ENCODE results near the gene SYCP2. TPM values are rescaled to one million over a fixed set of nuclear protein-coding genes. Genes with fewer than 3 reads are reported as not detected.

Gene SYCP2
- total RNA-seq, 2 experiments from 2014 or later = 2.6 to 3.9 TPM

DNA sequence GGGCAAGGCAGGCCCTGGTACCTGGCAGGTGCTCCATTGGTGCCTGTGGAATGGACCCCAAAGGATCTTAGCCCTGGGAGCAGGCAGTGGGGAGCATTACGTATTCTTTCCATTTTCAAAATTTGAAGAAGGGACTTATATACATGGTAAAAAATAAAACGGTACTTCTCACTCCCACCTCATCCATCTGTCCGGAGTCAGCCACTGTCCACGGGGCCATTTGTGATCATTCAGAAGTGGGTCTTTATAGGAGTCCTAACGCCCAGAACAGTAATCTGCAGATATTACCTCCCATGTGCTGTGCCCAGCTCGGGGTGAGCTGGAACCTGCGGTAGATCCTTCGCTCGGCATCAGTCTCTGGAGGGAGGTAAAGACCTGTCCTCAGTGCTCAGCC, 110.4 kb downstream of the SYCP2 start:
- Mint-ChIP-seq H3K4me3 (no peak overlapping the region), H3K27me3 (peaks cover 3% of the 10 kb centered on the region), H3K4me1 (ENCODE audit: low read depth) (no peaks in the 10 kb centered on the region), H3K27ac (no peak overlapping the region), H3K9me3 (no peaks in the 10 kb centered on the region), H3K36me3 (ENCODE audit: low read depth) (no peaks in the 10 kb centered on the region)
- DNase-seq (no peak), ATAC-seq (no peak)
- CTCF ChIA-PET = no interaction called here
- intact Hi-C loops (cut with micrococcal nuclease) = no loop called here
- TF ChIP-seq, protein P1, sequence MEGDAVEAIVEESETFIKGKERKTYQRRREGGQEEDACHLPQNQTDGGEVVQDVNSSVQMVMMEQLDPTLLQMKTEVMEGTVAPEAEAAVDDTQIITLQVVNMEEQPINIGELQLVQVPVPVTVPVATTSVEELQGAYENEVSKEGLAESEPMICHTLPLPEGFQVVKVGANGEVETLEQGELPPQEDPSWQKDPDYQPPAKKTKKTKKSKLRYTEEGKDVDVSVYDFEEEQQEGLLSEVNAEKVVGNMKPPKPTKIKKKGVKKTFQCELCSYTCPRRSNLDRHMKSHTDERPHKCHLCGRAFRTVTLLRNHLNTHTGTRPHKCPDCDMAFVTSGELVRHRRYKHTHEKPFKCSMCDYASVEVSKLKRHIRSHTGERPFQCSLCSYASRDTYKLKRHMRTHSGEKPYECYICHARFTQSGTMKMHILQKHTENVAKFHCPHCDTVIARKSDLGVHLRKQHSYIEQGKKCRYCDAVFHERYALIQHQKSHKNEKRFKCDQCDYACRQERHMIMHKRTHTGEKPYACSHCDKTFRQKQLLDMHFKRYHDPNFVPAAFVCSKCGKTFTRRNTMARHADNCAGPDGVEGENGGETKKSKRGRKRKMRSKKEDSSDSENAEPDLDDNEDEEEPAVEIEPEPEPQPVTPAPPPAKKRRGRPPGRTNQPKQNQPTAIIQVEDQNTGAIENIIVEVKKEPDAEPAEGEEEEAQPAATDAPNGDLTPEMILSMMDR (IDR thresholded peaks at IDR 0.05) = no peak
- POLR2A ChIA-PET = no interaction called here

DNA sequence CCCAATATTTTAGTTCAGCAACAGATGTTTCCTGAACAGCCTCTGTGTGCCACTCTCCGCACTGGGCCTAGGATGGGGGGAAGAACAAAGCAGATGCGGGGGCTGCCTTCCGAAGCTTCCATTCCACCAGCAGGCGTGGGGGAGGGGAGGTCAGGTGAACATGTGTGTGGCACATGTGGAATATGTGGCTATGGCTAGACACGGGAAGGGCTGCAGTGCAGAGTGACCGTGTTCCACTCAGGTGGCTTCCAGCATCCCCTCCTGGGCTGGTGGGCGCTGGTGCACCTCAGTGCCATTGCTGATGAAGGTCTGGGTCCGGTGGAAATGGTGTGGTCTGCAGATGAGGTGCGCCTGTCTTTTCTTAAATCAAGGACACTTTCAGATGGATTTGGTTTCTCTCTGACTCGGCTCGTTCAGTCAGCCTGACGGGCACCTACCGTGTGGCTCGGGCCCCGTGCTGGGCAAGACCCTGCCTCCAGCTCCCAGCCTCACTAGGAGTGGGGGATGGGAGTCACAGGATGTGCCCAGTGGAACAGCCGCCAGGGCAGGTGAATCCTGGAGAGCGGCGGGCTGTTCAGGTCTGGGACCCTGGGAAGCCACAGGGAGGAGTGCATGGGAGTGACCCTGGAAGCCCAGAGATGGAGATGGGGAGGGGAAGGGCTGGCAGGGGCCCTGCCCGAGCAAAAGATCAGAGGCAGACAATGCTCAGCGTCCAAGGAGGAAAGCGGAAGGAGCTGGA, 111.0 kb downstream of the SYCP2 start:
- no peak for ATAC-seq
- peaks cover 3% of the 10 kb centered on the region for H3K27me3 Mint-ChIP-seq
- DNase-seq = no peak
- intact Hi-C loops (cut with micrococcal nuclease) = no loop called here
- H3K9me3 Mint-ChIP-seq = no peaks in the 10 kb centered on the region
- H3K36me3 Mint-ChIP-seq (ENCODE audit: low read depth) = no peaks in the 10 kb centered on the region
- H3K27ac Mint-ChIP-seq = no peak overlapping the region
- TF ChIP-seq, protein P1 (IDR thresholded peaks at IDR 0.05) = no peak
- POLR2A ChIA-PET = no interaction called here
- CTCF ChIA-PET = no interaction called here
- H3K4me1 Mint-ChIP-seq (ENCODE audit: low read depth) = no peaks in the 10 kb centered on the region
- no peak overlapping the region for H3K4me3 Mint-ChIP-seq

DNA sequence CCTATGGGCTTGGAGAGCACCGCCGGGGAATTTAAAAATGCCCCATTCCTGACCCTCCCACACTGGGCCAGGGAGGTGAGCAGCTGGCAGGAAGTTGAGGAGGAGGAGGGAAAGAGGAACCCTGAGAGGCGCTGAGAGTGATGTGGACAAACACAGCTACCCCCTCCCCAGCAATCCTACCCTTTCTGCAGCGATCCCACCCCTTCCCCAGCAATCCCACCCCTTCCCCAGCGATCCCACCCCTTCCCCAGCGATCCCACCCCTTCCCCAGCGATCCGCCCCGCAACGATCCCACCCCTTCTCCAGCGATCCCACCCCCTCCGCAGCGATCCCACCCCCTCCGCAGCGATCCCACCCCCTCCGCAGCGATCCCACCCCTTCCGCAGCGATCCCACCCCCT, 111.6 kb downstream of the SYCP2 start:
- DNase-seq (no peak), ATAC-seq (no peak)
- TF ChIP-seq, protein P1 (IDR thresholded peaks at IDR 0.05) = no peak
- Mint-ChIP-seq H3K27me3 (peaks cover 3% of the 10 kb centered on the region), H3K27ac (no peak overlapping the region), H3K4me3 (no peak overlapping the region), H3K9me3 (no peaks in the 10 kb centered on the region), H3K36me3 (ENCODE audit: low read depth) (no peaks in the 10 kb centered on the region), H3K4me1 (ENCODE audit: low read depth) (no peaks in the 10 kb centered on the region)
- ChIA-PET POLR2A (no interaction called here), CTCF (interaction anchor here (0.9 kb wide), 1 partner anchor 28 kb away, joined by 4 read pairs; no protein-coding TSS in a partner anchor)
- intact Hi-C loops (cut with micrococcal nuclease) = no loop called here

DNA sequence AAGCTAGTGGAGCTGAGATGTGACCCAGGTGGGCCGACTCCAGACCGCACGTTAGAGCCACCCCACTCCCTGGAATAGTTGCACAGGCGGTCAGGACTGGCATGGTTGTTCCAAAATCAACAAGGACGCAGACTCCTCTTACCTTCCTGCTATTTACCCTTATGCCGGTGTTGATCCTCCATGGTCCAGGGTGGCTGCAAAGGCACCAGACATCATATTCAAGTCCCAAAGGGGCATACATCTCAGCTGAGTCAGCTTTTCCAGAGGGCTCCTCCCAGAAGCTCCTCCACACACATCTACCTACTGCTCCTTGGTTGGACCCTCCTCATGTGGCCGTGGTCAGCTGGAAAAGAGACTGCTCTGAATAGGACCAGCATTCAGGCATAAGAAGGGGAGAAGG, 112.2 kb downstream of the SYCP2 start:
- intact Hi-C loops (cut with micrococcal nuclease) = no loop called here
- Mint-ChIP-seq H3K27me3 (peaks cover 5% of the 10 kb centered on the region), H3K9me3 (no peaks in the 10 kb centered on the region), H3K4me3 (no peak overlapping the region), H3K36me3 (ENCODE audit: low read depth) (no peaks in the 10 kb centered on the region), H3K4me1 (ENCODE audit: low read depth) (no peaks in the 10 kb centered on the region), H3K27ac (no peak overlapping the region)
- TF ChIP-seq, protein P1 (IDR thresholded peaks at IDR 0.05) = no peak
- CTCF ChIA-PET = interaction anchor here (0.9 kb wide), 1 partner anchor 29 kb away, joined by 4 read pairs; no protein-coding TSS in a partner anchor
- POLR2A ChIA-PET = no interaction called here
- no peak for DNase-seq
- no peak for ATAC-seq

DNA sequence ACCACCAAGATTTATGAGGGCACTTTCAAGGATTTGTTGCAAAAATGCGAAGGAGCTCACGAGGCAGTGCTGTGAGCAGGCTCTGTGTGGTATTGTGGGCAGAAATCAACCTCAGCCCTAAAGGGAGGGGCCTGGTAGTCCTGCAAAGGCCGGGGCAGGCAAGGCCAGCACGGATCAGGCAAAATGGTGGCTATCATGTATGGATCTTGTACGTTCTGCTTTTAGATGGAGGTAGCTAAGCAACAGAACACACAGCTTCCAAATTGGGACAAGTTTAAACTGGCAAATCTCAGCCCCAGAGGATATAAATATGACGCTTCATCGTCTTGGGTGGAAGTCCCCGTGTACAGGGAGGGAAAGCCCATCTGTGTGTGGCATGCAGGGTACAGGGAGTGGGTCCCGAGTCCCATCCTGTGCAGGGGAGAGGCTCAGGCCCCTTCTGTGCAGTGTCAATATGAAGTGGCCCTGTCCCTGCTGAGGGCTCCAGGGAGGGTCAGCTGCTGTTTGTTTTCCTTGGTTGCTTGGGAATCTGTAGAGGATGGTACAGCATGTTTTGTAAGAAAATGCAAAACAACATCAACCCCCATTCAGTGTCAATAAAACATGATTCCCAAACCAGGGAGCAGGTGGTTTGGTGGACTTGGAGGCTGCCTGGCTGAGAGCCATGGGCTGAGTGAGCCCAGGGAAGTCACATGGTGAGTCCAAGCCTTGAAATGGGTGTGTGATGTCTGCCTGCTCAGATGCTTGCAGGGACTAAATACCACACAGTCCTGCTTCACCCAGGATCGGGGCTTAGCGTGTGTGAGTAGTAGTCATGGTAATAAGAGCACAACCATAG, 113.0 kb downstream of the SYCP2 start:
- intact Hi-C loops (cut with micrococcal nuclease) = no loop called here
- Mint-ChIP-seq H3K27ac (no peak overlapping the region), H3K9me3 (no peaks in the 10 kb centered on the region), H3K36me3 (ENCODE audit: low read depth) (no peaks in the 10 kb centered on the region), H3K27me3 (peaks cover 5% of the 10 kb centered on the region), H3K4me1 (ENCODE audit: low read depth) (no peaks in the 10 kb centered on the region), H3K4me3 (no peak overlapping the region)
- TF ChIP-seq, protein P1 (IDR thresholded peaks at IDR 0.05) = no peak
- ChIA-PET POLR2A (no interaction called here), CTCF (no interaction called here)
- DNase-seq (no peak), ATAC-seq (no peak)

Data from activated CD8-positive, alpha-beta T cell treated with anti-CD3 and anti-CD28 coated beads for 36 hours (primary cell).